ENCODE measurements around the gene DNAJA1.
A peak's percentile ranks its signal among the peaks of the same experiment; 100 is the strongest.

The DNAJA1 gene

GRCh38 chr9:33025572-33026342 lies 684 bp downstream of the DNAJA1 start:
- no peak for DNase-seq (ENCODE audit: low read depth, low spot score)

DNA sequence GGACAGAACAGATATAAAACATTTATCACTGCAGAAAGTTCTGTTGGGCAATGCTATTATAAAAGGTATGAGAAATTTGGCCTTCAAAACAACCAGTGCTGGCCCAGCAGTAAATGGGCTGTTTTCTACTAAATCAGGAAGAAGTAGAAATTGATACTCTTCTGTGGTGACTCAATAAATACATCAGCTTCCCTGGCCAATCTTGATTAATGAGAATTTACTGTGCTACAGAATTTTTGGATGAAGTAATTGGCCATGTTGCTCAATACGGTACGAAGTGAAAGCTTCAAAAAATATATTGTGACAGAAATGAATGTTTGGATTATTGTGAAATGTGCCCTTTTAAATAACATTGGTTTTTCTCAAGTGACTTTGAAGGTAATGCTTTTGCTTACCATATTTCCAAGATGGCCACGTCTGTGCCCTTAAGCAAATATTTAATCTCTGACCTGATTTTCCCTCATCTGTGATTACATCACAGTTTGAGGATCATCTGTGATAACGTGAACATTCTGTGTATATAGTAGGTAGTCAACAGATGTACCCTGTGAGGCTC lies 4.2 kb downstream of the DNAJA1 start:
- DNase-seq (ENCODE audit: low read depth, low spot score): no peak

GRCh38 chr9:33030285-33030684 lies 5.2 kb downstream of the DNAJA1 start:
- DNase-seq (ENCODE audit: low read depth, low spot score): no peak

DNA sequence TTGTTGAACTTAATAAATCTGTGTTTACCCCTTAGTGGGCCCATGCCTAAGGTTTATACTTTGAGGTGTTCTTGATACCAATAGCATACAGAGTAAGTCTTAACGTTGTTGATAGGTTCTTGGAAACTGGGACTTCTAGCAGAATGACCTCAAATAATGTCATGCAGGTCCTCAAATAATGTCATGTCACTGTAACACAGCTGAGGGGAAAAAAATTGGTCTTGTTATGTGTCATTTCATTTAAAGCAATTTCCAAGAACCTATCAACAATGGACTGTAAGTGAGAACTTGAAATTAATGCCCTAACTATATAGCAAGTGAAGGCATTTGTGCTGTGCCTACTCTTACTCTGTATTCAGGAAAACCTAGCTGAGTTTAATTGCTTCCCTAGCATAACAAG lies 7.2 kb downstream of the DNAJA1 start:
- no peak for DNase-seq (ENCODE audit: low read depth, low spot score)

DNA sequence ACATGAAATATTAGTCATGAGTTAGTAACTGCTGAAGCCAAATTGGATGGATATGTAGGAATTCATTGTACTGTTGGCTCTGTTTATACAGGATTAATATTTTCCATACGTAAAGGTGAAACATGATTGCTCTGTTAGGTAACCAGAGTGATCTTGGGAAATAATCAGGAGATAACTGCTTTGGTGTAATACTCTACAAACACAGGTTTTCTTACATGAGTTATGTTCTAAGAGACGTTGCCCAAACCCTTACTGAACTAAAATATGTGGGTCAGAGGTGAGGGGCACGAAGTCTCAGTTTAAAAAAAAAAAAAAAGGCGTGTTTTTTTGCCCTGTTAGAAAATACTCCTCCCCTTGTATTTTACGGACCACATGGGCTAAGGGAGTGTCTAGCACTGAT lies 7.8 kb downstream of the DNAJA1 start:
- no peak for DNase-seq (ENCODE audit: low read depth, low spot score)

- no peak for DNase-seq (ENCODE audit: low read depth, low spot score)
Measured at GRCh38 chr9:33040792-33041431, 15.8 kb downstream of the DNAJA1 start.

DNA sequence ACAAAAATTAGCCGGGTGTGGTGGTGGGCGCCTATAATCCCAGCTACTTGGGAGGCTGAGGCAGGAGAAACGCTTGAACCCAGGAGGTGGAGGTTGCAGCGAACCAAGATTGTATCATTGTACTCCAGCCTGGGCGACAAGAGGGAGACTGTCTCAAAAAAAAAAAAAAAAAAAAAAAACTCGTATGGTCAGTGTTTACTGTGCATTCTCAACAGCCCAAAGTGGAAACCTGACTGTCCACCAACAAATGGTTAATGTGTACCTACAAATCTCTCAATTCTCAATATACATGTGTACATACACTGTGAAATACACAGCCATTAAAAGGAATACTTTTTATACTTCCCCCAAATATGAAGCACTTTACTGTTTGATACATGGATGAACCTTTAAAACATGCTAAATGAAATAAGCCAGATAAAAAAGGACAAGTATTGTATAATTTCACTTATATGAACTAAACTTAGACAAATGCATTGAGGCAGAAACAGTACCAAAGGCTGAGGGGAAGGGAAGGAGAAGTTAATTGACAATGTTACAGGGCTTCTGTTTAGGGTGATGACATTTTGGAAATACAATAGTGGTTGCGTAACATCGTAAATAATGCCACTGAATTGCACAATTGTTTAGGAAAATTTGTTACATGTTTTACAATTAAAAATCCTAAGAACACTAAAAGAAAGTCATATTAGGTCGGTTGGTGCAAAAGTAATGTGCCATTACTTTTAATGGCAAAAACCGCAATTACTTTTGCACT lies 16.5 kb downstream of the DNAJA1 start:
- DNase-seq (ENCODE audit: low read depth, low spot score): no peak

DNA sequence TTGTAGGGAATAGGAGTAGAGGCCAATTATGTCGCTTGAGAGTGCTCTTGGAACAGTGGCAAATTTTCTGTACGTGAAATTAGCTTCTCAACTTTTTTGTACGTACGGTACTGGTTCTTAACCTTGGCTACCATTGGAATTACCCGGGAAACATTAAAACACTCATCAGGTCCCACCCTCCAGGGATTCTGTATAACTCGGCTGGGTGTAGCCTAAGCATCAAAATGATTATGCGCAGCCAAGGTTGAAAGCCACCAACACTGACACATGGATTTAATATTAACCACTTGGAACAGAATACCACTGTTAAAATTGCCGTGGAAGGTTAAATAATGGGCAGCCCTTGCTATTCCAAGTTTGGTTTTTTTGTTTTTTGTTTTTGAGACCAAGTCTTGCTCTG lies 17.4 kb downstream of the DNAJA1 start:
- no peak for DNase-seq (ENCODE audit: low read depth, low spot score)

GRCh38 chr9:33043671-33044070 lies 18.6 kb downstream of the DNAJA1 start:
- DNase-seq (ENCODE audit: low read depth, low spot score): no peak

- DNase-seq (ENCODE audit: low read depth, low spot score): peak; percentile 53
Measured at GRCh38 chr9:33044162-33044673, 19.1 kb downstream of the DNAJA1 start.

DNA sequence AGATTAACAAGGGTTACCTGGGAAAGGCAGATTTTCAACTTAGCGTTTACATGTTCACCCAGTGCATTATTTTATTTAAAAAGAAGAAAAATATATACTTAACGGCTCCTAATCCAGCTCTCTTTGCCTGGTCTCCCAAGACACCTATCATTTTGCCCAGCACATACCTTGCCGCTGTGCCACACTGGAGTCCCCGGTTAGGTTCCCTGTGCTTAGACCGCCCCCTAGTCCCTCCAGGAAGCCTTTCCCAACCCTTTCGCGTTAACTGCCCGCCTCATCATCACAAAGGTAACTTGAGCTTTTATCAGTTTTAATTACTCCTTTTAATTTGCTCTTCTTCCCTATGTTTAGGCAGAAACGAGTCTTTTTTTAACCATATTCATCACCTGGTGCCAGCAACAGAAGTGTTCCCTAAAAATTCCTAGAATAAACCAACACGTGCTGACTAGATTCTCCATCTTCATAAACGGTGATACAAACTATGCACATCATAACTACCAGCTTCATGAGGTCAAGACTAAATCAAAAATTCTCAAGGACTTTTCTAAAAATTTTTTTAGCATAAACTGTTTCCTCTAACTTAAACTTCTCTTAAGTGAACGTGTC lies 19.7 kb downstream of the DNAJA1 start:
- no peak for DNase-seq (ENCODE audit: low read depth, low spot score)

DNA sequence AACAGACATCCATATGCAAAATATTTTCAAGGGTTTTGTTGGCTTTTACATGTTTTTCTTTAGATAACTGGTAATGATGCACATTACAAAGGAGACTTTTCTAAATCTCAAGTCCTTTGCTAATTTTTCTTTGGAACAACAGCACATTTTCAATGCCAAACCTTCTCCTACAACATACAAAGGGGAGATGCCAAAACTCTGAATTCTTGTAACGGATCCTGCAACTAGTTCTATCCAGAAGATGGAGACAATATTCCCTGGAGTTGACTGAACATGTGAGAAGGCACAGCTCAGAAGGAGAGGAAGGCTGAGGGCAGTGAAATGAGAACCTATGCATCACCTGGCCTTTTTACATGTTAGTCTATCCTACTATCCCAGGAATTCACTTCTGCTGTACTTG lies 21.0 kb downstream of the DNAJA1 start:
- DNase-seq (ENCODE audit: low read depth, low spot score): no peak

DNA sequence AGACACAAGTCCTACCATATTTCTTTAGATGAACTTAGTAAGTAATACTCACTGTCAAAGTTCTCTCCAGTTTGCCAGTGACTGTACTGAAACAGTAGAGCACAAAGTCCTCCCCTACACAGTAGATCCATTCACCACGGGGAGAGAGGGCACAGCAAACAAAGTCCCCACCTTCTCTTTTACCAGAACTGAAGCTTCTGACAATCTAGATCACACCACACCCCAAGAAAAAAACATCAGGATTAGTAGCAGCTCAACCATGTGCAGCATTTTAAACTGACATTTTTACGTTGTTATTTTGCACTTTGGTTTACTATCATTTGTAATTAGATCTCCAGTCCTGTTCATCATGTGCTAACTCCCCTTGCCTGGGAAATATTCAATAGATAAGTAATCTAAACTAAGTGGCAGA lies 23.0 kb downstream of the DNAJA1 start:
- no peak for DNase-seq (ENCODE audit: low read depth, low spot score)

- DNase-seq (ENCODE audit: low read depth, low spot score): no peak
Measured at GRCh38 chr9:33049680-33050361, 24.7 kb downstream of the DNAJA1 start.

GRCh38 chr9:33051144-33051543 lies 26.1 kb downstream of the DNAJA1 start:
- no peak for DNase-seq (ENCODE audit: low read depth, low spot score)

DNA sequence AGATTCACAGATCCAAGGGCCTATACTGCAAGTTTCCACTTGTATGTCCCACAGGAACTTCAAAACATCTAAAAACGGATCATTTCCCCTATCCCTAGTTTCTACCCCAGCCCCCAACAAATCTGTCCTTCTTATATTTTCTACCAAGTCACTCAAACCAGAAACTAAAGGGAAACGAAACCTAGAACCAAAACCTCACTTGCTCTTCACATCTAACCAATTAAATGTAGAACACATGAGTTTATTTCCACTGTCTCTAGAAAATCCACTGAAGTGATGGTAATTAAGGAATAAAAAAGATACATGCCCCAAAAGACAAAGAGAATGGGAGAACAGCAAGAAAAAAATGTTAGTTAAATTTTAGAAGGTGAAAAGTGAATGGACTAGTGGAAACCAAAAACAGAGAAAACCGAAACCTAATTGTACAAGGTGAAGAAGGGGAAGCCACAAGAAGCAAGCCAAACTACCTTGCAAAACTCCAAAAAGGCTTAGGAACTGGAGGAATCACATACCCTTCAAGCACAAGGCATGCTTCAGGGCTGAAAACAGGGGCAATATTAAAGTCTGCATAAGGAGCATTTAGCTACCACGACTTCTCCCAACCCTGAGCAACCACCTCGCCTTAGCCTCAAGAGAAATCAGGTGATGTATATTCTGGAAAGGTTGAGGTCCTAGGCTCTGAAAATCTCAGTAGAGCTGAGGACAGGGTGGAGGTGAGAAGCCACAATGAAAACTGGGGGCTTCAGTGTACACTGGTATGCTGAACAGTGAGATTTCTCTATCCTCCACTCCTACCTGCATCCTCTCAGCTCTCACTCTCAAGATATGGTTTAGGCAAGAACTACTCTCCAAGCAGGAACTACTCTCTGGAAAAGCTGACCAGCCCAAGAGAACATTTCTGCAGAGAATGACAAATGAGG lies 40.3 kb downstream of the DNAJA1 start:
- no peak for DNase-seq (ENCODE audit: low read depth, low spot score)

GRCh38 chr9:33068991-33069390 lies 43.9 kb downstream of the DNAJA1 start:
- DNase-seq (ENCODE audit: low read depth, low spot score): no peak

DNA sequence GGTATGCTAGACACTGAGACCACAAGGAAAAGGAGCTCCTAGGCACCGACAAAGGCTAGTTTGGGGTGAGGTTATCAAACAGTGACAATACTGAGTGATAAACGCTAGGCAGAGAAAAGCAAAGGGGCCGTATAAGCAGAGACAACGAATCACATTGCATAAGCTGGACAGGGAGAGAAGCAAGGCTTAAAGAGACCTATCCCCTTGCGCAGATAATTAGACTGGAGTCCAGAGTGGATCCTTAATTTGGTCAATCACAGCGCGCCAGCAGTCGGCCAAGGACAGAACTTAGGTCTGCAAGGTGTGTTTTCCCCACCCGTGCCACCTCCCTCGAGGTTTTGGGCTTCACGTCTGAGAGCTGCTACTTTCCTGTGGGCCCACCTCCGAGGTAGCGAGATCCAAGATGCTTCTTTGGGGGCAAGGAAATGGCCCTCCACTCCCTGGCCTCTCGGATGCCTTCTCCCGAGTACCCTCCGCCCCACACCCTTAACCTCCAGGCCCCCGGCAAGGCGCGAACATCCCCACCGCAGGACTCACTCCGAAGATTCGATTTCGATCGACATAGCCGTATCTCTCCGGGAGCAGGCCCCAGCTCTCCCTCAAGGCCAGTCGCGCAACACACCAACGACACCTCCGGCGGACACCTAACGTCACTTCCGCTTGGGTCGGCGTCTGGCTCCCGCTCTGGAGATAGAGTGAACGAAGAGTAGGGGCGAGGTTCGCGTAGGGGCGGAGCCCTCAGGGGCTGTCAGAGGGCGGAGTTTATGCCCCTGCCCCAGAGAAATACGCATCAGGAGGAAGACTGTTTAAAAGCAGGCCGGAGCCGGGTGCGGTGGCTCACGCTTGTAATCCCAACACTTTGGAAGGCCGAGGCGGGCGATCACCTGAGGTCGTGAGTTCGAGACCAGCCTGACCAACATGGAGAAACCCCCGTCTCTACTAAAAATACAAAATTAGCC lies 51.3 kb downstream of the DNAJA1 start, which contains the start of gene SMU1:
Gene SMU1 (minus strand): TSS at position 629 of the 959 bp plus-strand sequence. CDS start 66 bp downstream, at position 563.
- DNase-seq (ENCODE audit: low read depth, low spot score): peak; percentile 90

DNA sequence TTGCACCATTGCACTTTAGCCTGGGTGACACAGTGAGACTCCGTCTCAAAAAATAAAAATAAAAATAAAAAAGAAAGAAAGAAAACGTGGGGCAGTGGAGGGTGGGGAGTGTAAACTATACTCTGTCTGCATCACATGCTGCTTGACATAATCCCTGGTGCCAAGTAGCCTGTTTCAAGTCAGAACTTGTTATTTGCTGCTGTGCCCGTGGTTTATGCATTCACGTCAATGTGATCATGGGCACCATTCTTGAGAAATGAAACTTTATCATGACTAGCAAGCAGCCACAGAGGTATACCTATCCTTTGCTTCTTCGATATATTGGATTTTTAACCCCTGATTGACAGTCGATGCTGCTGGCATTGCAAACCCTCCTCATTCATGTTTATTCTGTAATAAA lies 55.5 kb downstream of the DNAJA1 start:
- DNase-seq (ENCODE audit: low read depth, low spot score): no peak

Measured in brain pericyte (primary cell).